ENCODE measurements around the gene CLCA1. TPM values are rescaled to one million over a fixed set of nuclear protein-coding genes. Genes with fewer than 3 reads are reported as not detected.

Gene CLCA1
- total RNA-seq, 1 donor from 2014 or later, result not detected

- no peaks in the 10 kb centered on the region for H3K36me3 Mint-ChIP-seq
- Histone ChIP-seq H3K27me3 (no peaks in the 10 kb centered on the region), H3K27ac (no peak overlapping the region), H2AFZ (replicated peaks) (no peak overlapping the region), H3K79me2 (ENCODE audit: low read depth) (no peaks in the 10 kb centered on the region), H3K4me3 (no peak overlapping the region), H3K36me3 (no peaks in the 10 kb centered on the region), H3K4me1 (no peaks in the 10 kb centered on the region), H3F3A (ENCODE audit: low read depth) (no peaks in the 10 kb centered on the region), H4K20me1 (ENCODE audit: low read depth) (no peaks in the 10 kb centered on the region), H3K4me2 (no peak overlapping the region), H3K9me3 (ENCODE audit: low read depth) (no peaks in the 10 kb centered on the region), H3K9ac (no peak overlapping the region)
- no peaks in the 10 kb centered on the region for H3K9me3 Mint-ChIP-seq
- no peak for TF ChIP-seq EZH2phosphoT487 (IDR thresholded peaks at IDR 0.05)
- no peak for TF ChIP-seq CTCF (IDR thresholded peaks at IDR 0.05)
- no peak for TF ChIP-seq EZH2 (IDR thresholded peaks at IDR 0.05)
- no peaks in the 10 kb centered on the region for H3K27me3 Mint-ChIP-seq (ENCODE audit: insufficient read depth, low read depth)
- H3K4me3 Mint-ChIP-seq, result no peak overlapping the region
- H3K4me1 Mint-ChIP-seq, result peaks cover 5% of the 10 kb centered on the region
- DNase-seq (ENCODE audit: low spot score), result no peak
- no peak overlapping the region for H3K27ac Mint-ChIP-seq
Observed at GRCh38 chr1:86423473-86423872, 45.3 kb upstream of the CLCA1 start.

GRCh38 chr1:86423873-86424272 lies 44.9 kb upstream of the CLCA1 start, which contains the start of gene CLCA2:
Gene CLCA2 (plus strand): TSS chr1:86424171. CDS start chr1:86424248, 77 bp downstream.
- H4K20me1 ChIP-seq (ENCODE audit: low read depth), result no peaks in the 10 kb centered on the region
- no peak within 1 kb of the TSS for H2AFZ ChIP-seq (replicated peaks)
- no peaks in the 10 kb centered on the region for H3K27me3 ChIP-seq
- H3K79me2 ChIP-seq (ENCODE audit: low read depth), result no peaks in the 10 kb centered on the region
- H3K4me3 Mint-ChIP-seq, result no peak within 1 kb of the TSS
- no peaks in the 10 kb centered on the region for H3K36me3 ChIP-seq
- no peak within 1 kb of the TSS for H3K27ac ChIP-seq
- H3K36me3 Mint-ChIP-seq, result no peaks in the 10 kb centered on the region
- H3K4me1 ChIP-seq, result no peaks in the 10 kb centered on the region
- no peaks in the 10 kb centered on the region for H3K9me3 Mint-ChIP-seq
- H3F3A ChIP-seq (ENCODE audit: low read depth), result no peaks in the 10 kb centered on the region
- H3K4me3 ChIP-seq, result no peak within 1 kb of the TSS
- H3K27ac Mint-ChIP-seq, result no peak within 1 kb of the TSS
- H3K9me3 ChIP-seq (ENCODE audit: low read depth), result no peaks in the 10 kb centered on the region
- TF ChIP-seq EZH2phosphoT487 (IDR thresholded peaks at IDR 0.05), result no peak
- no peak for TF ChIP-seq CTCF (IDR thresholded peaks at IDR 0.05)
- no peak for TF ChIP-seq EZH2 (IDR thresholded peaks at IDR 0.05)
- H3K4me2 ChIP-seq, result no peak within 1 kb of the TSS
- H3K27me3 Mint-ChIP-seq (ENCODE audit: insufficient read depth, low read depth), result no peaks in the 10 kb centered on the region
- H3K9ac ChIP-seq, result no peak within 1 kb of the TSS
- H3K4me1 Mint-ChIP-seq, result peaks cover 5% of the 10 kb centered on the region
- no peak for DNase-seq (ENCODE audit: low spot score)

GRCh38 chr1:86429122-86429725 lies 39.5 kb upstream of the CLCA1 start:
- Histone ChIP-seq H3K4me2 (no peak overlapping the region), H2AFZ (replicated peaks) (no peak overlapping the region)

More at GRCh38 chr1:86429122-86429725, 39.5 kb upstream of the CLCA1 start:
- H3K4me1 ChIP-seq, result no peaks in the 10 kb centered on the region
- DNase-seq (ENCODE audit: low spot score), result no peak
- Mint-ChIP-seq H3K4me3 (no peak overlapping the region), H3K36me3 (no peaks in the 10 kb centered on the region), H3K27ac (no peak overlapping the region), H3K9me3 (no peaks in the 10 kb centered on the region), H3K27me3 (ENCODE audit: insufficient read depth, low read depth) (no peaks in the 10 kb centered on the region), H3K4me1 (peaks cover 3% of the 10 kb centered on the region)
- TF ChIP-seq EZH2phosphoT487 (IDR thresholded peaks at IDR 0.05) (no peak), CTCF (IDR thresholded peaks at IDR 0.05) (no peak), EZH2 (IDR thresholded peaks at IDR 0.05) (no peak)
- H3K36me3 ChIP-seq, result no peaks in the 10 kb centered on the region
- no peak overlapping the region for H3K4me3 ChIP-seq
- no peaks in the 10 kb centered on the region for H3K79me2 ChIP-seq (ENCODE audit: low read depth)
- H3K9ac ChIP-seq, result no peak overlapping the region
- H3K27ac ChIP-seq, result no peak overlapping the region
- H3K27me3 ChIP-seq, result no peaks in the 10 kb centered on the region
- H3K9me3 ChIP-seq (ENCODE audit: low read depth), result no peaks in the 10 kb centered on the region
- no peaks in the 10 kb centered on the region for H3F3A ChIP-seq (ENCODE audit: low read depth)
- no peaks in the 10 kb centered on the region for H4K20me1 ChIP-seq (ENCODE audit: low read depth)
